ENCODE data around the gene SLC2A11.

DNA sequence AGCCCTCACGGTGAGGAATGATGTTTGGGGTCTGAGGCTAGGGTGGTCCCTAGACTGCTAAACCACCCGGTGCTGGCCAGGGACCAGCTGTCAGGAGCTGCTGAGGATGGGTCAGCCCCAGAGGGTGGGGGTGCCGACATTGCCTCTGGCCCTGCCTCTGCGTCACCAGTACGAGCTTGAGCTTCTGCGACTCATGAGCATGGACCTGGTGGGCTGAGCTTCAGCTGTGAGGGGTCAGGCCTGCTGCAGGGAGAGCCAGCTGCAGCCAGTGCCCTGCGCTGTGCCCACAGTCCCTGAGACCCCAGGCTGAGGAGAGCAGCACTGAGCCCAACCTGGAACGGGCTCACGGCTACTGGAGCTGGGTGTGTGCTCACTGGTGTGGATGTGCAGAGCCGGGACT lies 25.9 kb upstream of the SLC2A11 start:
- TF ChIP-seq, protein P1, sequence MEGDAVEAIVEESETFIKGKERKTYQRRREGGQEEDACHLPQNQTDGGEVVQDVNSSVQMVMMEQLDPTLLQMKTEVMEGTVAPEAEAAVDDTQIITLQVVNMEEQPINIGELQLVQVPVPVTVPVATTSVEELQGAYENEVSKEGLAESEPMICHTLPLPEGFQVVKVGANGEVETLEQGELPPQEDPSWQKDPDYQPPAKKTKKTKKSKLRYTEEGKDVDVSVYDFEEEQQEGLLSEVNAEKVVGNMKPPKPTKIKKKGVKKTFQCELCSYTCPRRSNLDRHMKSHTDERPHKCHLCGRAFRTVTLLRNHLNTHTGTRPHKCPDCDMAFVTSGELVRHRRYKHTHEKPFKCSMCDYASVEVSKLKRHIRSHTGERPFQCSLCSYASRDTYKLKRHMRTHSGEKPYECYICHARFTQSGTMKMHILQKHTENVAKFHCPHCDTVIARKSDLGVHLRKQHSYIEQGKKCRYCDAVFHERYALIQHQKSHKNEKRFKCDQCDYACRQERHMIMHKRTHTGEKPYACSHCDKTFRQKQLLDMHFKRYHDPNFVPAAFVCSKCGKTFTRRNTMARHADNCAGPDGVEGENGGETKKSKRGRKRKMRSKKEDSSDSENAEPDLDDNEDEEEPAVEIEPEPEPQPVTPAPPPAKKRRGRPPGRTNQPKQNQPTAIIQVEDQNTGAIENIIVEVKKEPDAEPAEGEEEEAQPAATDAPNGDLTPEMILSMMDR (conservative IDR thresholded peaks at IDR 0.05; ENCODE audit: low read depth, low read length), result no peak
- TF ChIP-seq EZH2 (IDR thresholded peaks at IDR 0.05; ENCODE audit: low read length, unreplicated experiment), result no peak
- no peak for TF ChIP-seq EZH2phosphoT487 (IDR thresholded peaks at IDR 0.05; ENCODE audit: borderline replicate concordance, low read length)
